ENCODE data around the gene CCDC171.

DNA sequence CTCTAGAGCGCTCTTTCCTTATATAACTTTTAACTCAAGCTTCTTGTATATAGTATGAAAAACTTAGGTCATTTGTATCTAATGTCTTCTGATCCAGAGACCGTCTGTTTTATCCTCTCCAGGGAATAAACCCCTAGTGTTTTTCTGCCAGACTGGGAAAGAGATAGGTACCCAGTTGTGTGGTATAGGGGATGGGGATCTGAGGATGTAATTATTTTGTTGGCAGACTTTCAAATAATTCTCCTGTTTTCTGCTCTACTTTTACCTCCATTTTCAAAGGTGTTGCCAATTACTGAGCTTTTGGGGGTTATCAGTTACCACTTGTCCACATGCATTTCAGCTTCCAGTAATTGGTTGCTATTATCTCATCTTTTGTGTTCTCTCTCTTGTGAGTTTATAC, 17.9 kb downstream of the CCDC171 start:
- TF ChIP-seq, protein P1, sequence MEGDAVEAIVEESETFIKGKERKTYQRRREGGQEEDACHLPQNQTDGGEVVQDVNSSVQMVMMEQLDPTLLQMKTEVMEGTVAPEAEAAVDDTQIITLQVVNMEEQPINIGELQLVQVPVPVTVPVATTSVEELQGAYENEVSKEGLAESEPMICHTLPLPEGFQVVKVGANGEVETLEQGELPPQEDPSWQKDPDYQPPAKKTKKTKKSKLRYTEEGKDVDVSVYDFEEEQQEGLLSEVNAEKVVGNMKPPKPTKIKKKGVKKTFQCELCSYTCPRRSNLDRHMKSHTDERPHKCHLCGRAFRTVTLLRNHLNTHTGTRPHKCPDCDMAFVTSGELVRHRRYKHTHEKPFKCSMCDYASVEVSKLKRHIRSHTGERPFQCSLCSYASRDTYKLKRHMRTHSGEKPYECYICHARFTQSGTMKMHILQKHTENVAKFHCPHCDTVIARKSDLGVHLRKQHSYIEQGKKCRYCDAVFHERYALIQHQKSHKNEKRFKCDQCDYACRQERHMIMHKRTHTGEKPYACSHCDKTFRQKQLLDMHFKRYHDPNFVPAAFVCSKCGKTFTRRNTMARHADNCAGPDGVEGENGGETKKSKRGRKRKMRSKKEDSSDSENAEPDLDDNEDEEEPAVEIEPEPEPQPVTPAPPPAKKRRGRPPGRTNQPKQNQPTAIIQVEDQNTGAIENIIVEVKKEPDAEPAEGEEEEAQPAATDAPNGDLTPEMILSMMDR (IDR thresholded peaks at IDR 0.05): no peak
- TF ChIP-seq POLR2A (IDR thresholded peaks at IDR 0.05): no peak

Data from right lobe of liver (tissue), 4 donors.